ENCODE measurements around the gene PAX7. TPM values are rescaled to one million over a fixed set of nuclear protein-coding genes. Genes with fewer than 3 reads are reported as not detected.

PAX7 gene
- total and polyA plus RNA-seq, 2 experiments from 2014 or later = not detected

GRCh38 chr1:18752409-18752808 is 121.8 kb downstream of the PAX7 start:
- H3K4me1 ChIP-seq (ENCODE audit: low read depth) = no peaks in the 10 kb centered on the region
- no peak overlapping the region for H3K27ac ChIP-seq
- no peak for TF ChIP-seq CTCF (IDR thresholded peaks at IDR 0.05; ENCODE audit: low read depth, low read length)
- no peaks in the 10 kb centered on the region for H3K9me3 ChIP-seq (ENCODE audit: low read depth)
- H3K4me3 ChIP-seq = no peak overlapping the region
- H3K27me3 ChIP-seq = peaks cover 3% of the 10 kb centered on the region
- no peaks in the 10 kb centered on the region for H3K36me3 ChIP-seq
- no peak for DNase-seq (ENCODE audit: low read depth in 1 of 2, low spot score in 1 of 2)

GRCh38 chr1:18760156-18760555 is 129.5 kb downstream of the PAX7 start:
- Histone ChIP-seq H3K27me3 (no peaks in the 10 kb centered on the region), H3K4me1 (ENCODE audit: low read depth) (no peaks in the 10 kb centered on the region), H3K9me3 (ENCODE audit: low read depth) (no peaks in the 10 kb centered on the region), H3K36me3 (no peaks in the 10 kb centered on the region), H3K4me3 (no peak overlapping the region), H3K27ac (no peak overlapping the region)
- DNase-seq (ENCODE audit: low read depth in 1 of 2, low spot score in 1 of 2) = no peak
- TF ChIP-seq CTCF (IDR thresholded peaks at IDR 0.05; ENCODE audit: low read depth, low read length) = no peak

GRCh38 chr1:18761948-18762840 is 131.5 kb downstream of the PAX7 start:
- Histone ChIP-seq H3K27ac (no peak overlapping the region), H3K27me3 (no peaks in the 10 kb centered on the region), H3K9me3 (ENCODE audit: low read depth) (no peaks in the 10 kb centered on the region), H3K36me3 (no peaks in the 10 kb centered on the region), H3K4me1 (ENCODE audit: low read depth) (no peaks in the 10 kb centered on the region), H3K4me3 (no peak overlapping the region)
- TF ChIP-seq CTCF (IDR thresholded peaks at IDR 0.05; ENCODE audit: low read depth, low read length) = no peak
- DNase-seq (ENCODE audit: low read depth in 1 of 2, low spot score in 1 of 2) = no peak

GRCh38 chr1:18764362-18764761 is 133.7 kb downstream of the PAX7 start:
- no peaks in the 10 kb centered on the region for H3K9me3 ChIP-seq (ENCODE audit: low read depth)
- DNase-seq (ENCODE audit: low read depth in 1 of 2, low spot score in 1 of 2) = no peak
- TF ChIP-seq CTCF (IDR thresholded peaks at IDR 0.05; ENCODE audit: low read depth, low read length) = no peak
- no peaks in the 10 kb centered on the region for H3K27me3 ChIP-seq
- no peaks in the 10 kb centered on the region for H3K36me3 ChIP-seq
- no peaks in the 10 kb centered on the region for H3K4me1 ChIP-seq (ENCODE audit: low read depth)
- no peak overlapping the region for H3K4me3 ChIP-seq
- no peak overlapping the region for H3K27ac ChIP-seq

- Histone ChIP-seq H3K27me3 (no peaks in the 10 kb centered on the region), H3K4me3 (no peak overlapping the region), H3K27ac (no peak overlapping the region), H3K4me1 (ENCODE audit: low read depth) (no peaks in the 10 kb centered on the region), H3K9me3 (ENCODE audit: low read depth) (no peaks in the 10 kb centered on the region), H3K36me3 (no peaks in the 10 kb centered on the region)
- TF ChIP-seq CTCF (IDR thresholded peaks at IDR 0.05; ENCODE audit: low read depth, low read length) = no peak
- DNase-seq (ENCODE audit: low read depth in 1 of 2, low spot score in 1 of 2) = no peak
These were observed 135.1 kb downstream of the PAX7 start for GRCh38 chr1:18765725-18766124.

All from cardiac muscle cell (in vitro differentiated cells and primary cell).